ENCODE measurements around the gene DYSF.

Gene DYSF

DNA sequence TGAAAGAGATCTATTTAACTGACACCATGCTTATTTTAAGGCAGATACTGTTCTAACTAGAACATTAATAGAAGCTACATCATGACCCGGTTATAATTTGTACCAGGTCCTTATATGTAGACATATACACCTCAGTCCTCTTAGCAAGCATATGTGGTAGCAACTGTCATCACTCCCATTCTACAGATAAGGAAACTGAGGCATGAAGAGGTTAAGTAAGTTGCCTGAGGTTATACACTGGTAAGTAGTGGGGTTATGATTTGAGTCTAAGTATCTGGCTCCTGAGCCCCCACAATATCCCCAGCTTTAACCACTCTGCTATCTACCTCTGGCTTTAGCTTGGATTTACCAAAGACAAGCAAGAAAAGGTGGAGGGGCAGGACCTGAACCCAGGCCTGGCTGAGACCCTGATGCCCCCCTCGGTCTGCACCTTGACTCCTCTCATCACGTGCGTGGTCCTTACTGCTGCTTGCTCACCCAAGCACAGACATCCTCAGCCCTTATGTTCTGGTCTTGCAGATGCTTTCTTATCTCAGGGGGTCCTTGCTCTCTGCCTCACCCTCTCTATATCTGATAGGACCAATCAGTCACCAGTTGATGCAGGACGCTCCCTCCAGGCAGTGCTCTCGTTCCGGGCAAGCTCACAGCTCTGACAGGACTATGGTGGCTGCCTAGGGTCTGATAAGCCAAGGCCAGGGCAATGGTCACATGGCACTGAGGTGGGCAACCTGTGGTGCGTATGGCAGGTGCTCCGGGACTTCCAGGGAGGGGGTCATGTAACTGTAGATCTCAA lies 4.0 kb downstream of the DYSF start:
- no peak for DNase-seq

- DNase-seq = no peak
Measured at GRCh38 chr2:71457923-71458322, 4.6 kb downstream of the DYSF start.

- DNase-seq = no peak
Measured at GRCh38 chr2:71458413-71459083, 5.2 kb downstream of the DYSF start.

GRCh38 chr2:71459084-71459431 lies 5.7 kb downstream of the DYSF start:
- no peak for DNase-seq

DNA sequence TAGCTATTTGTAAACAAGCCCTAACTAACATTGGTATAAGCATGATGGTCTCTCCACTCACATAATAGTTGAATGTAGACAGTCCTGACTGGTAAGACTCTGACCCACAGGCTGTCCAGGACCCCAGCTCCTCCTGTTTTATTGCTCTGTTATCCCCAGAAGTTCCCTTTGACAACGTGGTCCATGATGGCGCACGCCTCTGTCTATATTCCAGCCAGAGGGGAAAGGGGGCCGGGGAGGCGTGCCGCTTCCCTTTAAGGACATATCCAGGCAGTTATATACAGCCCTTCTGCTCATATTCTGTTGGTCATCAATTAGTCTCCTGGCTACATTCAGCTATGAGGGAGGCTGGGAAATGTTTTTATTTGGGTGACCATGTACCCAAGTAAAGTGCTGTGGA lies 6.7 kb downstream of the DYSF start:
- DNase-seq = no peak

DNA sequence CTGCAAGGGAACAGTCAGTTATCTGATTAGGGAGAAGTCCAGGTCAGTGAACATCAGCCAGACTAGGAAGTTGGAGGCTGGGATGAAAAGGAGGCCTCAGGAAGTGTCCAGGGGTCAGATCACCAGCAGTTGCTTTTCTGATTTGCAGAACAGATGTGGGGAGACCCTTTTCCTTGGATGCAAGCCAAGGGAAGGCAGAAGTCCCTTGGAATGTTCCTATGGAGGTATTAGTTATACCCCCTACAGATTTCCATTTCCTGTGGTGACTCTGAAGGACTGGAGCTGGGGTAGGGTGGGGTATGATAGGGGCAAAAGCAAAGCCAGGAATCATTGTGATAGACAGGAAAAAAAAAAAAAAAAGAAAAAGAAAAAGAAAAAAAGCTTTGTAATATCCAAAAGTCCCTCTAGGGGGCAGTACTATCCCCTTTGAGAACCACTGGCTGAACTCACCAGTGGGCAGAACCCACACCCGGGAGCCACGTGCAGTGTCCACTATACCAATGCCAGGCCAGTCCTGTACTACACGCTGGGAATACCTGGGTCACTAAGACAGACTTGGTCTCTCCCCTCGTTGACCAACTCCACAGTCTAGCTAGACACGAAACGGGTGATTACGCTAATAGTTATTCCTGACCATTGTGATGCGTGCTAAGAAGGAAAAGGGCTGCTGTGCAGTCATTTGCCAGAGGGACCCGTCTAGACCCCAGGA lies 7.4 kb downstream of the DYSF start:
- no peak for DNase-seq

- no peak for DNase-seq
Measured at GRCh38 chr2:71461304-71461671, 7.9 kb downstream of the DYSF start.

DNA sequence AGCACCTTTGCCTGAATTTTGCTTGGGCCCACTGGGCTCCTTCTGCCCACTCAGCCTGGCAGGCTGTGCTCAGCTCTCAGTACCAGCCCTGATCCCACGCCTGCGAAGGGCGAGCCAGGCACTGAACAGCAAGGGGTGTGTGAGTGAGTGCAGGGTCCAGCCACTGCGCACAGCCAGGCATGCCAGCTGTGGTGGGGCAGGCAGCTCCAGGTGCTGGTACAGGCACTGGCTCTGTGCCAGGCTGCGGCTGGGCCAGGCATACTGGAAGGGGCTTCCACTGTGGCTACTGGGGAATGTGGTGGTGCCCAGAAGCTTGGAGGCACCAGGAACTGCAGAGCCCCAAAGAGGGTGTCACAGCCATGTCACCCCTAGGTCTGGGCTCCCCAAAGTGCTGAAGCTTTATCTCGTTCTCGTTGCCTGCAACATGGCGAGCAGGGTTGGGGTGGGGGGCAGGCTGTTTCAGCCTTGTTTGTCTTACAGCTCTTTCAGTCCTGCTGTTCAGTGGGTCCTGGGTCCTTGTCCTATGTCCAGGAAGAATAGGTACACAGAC lies 8.8 kb downstream of the DYSF start:
- DNase-seq = no peak

DNA sequence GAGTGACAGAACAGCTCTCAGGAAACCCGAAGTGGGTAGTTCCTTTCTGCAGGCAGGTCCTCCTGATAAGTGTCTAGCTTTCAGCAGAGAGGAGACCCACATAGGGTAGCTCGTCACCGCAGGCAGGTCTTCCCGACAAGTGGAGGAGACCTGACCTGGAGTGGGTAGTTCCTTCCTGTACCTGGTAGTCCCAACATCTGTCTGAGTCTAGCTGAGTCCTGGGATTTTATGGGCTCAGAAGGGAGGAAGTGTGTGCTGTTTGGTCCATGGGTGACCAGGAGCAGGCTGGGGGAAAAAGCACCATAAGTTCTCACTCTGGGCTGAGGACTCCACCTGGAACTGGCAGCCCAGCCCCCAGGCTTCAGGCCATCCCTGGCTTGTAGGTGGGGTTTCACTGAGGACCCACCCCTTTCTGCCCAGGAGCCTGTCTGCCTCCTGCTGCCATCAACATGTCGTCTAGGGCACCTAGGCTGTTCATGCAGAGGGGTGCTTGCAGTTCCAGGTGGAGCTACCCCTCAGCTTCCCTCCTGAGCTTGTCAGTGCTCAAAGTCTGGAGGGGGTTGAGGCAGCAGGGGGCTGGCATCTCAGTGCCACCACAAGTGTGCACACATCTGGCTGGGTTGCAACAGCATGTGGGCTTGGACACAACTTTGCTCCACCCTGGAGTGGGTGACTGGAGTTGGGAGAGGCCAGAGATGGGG lies 9.4 kb downstream of the DYSF start:
- no peak for DNase-seq

- no peak for DNase-seq
Measured at GRCh38 chr2:71463342-71463654, 9.9 kb downstream of the DYSF start.

- DNase-seq = no peak
Measured at GRCh38 chr2:71464389-71464788, 11.0 kb downstream of the DYSF start.

DNA sequence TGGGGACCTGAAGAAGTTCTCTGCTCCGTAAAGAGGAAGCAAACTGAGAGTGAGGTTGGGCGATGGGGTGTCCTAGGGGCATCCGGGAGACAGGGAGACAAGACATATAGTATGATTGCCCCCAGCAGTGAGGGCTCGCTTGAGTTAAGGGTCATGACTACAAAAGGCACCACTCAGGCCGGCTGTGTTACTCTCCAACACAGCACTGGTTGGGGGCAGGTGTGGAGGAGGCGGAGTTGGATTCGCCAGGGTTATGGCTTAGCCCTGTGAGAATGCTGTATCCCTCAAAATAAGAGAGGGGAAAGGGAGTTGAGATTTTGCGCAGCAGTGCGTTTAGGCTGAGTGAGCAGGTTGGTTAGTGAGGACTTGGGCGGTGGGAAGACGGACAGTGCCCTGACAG lies 12.0 kb downstream of the DYSF start:
- no peak for DNase-seq

- no peak for DNase-seq
Measured at GRCh38 chr2:71465961-71466300, 12.6 kb downstream of the DYSF start.

DNA sequence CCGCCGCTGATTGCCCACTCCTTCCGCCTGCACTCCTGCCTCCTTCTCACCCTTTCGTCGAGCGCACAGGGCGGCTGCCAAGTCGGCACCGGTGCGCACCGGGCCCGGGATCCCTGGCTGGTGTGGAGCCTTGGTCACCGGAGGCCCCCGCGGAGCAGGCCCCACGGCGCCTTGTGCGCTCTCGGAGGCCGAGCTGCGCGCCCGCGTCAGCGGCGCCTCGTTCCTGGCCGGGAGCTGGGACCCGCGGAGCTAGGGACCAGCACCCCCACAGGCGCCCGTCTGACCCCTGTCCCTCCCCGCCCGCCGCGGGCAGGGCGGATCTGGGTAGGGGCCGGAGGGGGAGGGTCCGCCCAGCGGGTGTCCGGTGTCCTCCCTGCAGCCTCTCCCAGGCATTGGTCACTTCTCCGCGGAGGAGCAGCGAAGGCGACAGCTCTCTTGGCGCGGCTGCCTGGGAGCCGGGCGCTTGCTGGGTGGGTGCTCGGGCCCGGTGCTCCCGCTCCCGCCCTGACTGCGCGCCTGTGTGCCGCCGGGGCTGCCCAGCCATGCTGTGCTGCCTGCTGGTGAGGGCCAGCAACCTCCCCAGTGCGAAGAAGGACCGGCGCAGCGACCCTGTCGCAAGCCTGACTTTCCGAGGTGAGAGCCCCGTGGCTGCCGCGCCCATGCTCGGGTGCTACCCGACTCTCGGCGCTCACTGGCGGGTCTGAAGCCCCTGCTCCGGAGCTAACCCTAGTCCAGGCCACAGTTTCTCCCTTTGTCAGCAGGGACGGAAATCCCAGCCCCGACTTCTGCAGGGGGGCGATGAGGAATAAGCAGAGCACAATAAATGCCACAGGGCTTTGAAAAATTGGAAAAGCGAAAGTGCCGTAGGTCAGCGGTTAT lies 13.2 kb downstream of the DYSF start:
- no peak for DNase-seq

DNA sequence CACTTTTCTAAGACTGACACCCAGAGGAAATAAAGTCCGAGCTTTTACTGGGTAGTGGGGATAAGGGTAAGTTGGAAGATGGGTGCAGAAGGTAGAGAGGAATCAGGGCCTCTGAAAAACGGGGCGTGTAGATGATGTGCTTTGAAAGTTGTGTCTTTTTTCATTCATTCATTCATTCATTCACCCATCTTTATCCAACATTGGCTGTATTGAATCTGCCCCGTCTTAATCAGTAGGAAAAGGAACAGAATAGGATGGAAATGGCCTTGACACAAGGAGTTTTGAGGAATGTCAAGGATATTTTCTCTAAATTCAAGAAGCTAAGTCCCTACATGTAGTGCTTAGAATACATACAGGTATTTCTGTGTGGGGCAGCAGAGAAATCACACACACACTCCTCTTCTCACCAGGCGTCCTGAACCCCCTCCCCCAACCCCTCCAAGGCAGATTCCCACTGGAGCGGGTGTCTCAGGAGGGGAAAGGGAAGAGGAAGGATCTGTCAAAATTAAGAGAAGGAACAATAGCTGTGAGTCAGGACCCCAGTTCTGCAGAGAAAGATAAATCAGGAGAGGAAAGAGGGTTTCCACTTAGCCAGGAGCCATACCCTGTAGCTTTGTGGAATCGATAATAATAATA lies 13.9 kb downstream of the DYSF start:
- no peak for DNase-seq

GRCh38 chr2:71468279-71469015 lies 15.1 kb downstream of the DYSF start:
- no peak for DNase-seq

DNA sequence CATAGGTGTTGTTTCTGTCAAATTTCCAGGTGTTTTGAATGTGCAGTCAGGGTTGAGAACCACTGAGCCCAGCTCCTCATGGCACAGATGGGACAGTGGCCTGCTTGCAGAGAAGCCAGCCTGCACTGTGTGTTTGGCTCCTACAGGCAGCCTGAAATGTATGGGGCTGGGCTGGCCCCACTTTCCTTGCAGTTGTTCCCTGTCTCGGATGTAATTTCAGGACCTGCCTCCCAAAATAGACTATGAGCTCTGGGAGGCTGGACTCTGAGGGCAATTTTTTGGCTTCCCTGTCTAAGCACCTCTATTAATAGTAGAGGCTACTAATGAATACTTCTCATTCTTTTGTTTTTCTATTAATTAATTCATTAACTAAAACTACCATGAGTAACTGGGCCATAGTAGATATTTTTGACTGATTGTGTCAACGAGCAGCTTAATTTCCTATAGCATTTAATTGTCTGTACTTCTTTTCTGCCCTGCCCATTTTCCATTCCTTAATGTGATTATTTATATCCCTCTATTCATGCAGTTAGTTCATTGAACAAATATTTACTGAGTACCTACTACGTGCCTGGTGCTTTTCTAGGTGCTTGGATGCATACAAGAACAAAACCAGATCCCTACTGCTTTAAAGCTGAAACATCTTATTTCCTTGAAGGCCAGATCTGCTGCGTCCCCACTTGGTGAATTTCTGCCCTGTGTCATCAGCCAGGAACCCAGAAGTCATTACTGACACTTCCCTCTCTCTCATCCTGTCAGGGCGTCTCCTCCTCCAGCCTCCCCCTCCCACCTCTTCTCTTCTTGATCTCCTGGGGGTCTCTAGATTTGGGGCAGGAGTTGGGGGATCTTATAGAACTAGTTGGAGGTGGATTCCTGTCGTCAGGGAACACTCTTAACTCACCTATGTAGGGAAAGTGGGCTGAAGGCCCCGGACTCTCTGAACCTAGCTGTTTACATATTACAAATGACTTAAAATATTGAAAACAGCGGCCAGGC lies 16.3 kb downstream of the DYSF start:
- no peak for DNase-seq

- DNase-seq = no peak
Measured at GRCh38 chr2:71471276-71471675, 17.9 kb downstream of the DYSF start.

DNA sequence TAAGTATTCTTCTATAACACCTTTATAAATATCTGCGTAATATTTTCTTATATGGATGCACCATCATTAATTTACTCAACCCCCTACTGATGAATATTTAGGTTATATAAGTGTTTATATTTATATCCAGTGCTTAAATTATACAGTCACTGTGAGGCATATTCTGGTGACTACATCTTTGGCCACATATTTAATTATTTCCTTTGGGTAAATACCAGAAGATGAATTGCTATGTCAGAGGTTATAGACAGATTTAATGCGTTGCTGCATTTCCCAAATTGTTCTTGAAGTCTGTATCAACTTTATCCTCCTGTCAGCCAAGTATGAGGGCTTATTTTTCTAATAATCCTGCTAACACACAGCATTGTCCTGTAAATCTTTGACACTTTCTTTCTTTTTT lies 18.7 kb downstream of the DYSF start:
- no peak for DNase-seq

Data from activated naive CD4-positive, alpha-beta T cell treated with anti-CD3 and anti-CD28 coated beads, Interleukin-2, amount 50 U/mL, for 16 hours (primary cell).